Measurements from ENCODE around the gene CELA2A.

GRCh38 chr1:15489052-15489736 lies 32.7 kb downstream of the CELA2A start:
- TF ChIP-seq CTCF (conservative IDR thresholded peaks at IDR 0.05 in 1 of 2, IDR thresholded peaks at IDR 0.05 in 1 of 2; ENCODE audit: extremely low read depth in 1 of 2, insufficient read depth in 1 of 2, low read depth in 1 of 2, low read length in 2 of 2) (no peak), EZH2 (IDR thresholded peaks at IDR 0.05; ENCODE audit: borderline replicate concordance, low read length) (no peak)
